ENCODE data around the gene BANF1.

DNA sequence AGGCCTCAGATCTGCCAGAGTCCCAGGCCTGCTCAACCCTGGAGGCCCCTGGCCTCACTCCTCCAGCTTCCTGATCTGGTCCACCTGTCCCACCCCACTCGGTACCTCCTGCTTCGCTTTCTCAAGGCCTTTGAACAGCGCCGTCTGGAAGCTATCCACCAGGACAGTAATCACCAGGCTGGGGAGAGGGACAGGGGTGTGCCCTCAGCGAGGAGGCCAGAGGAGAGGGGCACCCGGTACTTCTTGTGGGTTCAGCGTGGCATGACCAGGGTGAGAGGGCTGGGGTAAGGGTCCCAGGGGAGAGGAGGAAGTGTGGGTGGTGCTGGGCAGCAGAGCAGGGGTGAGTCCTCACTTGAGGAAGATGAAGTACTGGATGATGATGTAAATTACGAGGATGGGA lies 17.9 kb downstream of the BANF1 start:
- TF ChIP-seq CTCF (optimal IDR thresholded peaks at IDR 0.05 in 1 of 3, IDR thresholded peaks at IDR 0.05 in 1 of 3, conservative IDR thresholded peaks at IDR 0.05 in 1 of 3; ENCODE audit: extremely low read depth in 1 of 3, insufficient read depth in 2 of 3, low read length in 3 of 3) (no peak), EZH2 (IDR thresholded peaks at IDR 0.05; ENCODE audit: low read length) (no peak)

Measured in keratinocyte (primary cell).